K562 (cell line): ENCODE data around the gene ERBB4. TPM values are rescaled to one million over a fixed set of nuclear protein-coding genes. Genes with fewer than 3 reads are reported as not detected.
"Not testable (repeated sequence)": the region's sequence is repeated elsewhere in the genome, so short reads cannot be mapped to it uniquely, and the experiment has no call there.

Experiments
- ATAC-seq: fragments of 200-7000 bp; cut with Tn5 transposase; 3 replicates; pipeline ENCODE4 v1.9.1; 2020; ENCODE audit warnings: moderate library complexity
- BruUV-seq: library from RNA; stranded (reverse); fragments of 400-500 nt; replicated peaks from 2 replicates; lab custom pipeline; 2021; lab: Mats Ljungman, UMichigan
- CTCF ChIA-PET: fragments of 300-600 bp; formaldehyde crosslinking; extraction: SDS; loops from one replicate; lab custom pipeline; 2021; ENCODE audit warnings: low intra/inter-chr PET ratio; lab: Yijun Ruan, JAX
- POLR2A ChIA-PET: fragments of 300-600, 350-650 bp; sonication (Branson Sonifier 250); formaldehyde crosslinking; extraction: SDS; loops from one replicate; lab custom pipeline; 2021; ENCODE audit warnings: antibody characterized with exemption, inconsistent platforms; lab: Yijun Ruan, JAX
- DNase-seq, 4 experiments: peaks; one replicate each; pipeline versions ENCODE4 v3.0.0 to v3.0.0-alpha.2; 2011 to 2018; ENCODE audit warnings: low spot score in 3 of 4, mixed read lengths in 3 of 4; ENCODE audit errors: extremely low read depth in 1 of 4
- FAIRE-seq: peaks from 2 replicates; lab custom pipeline; 2011; peaks lifted over from hg19 to GRCh38; lab: Jason Lieb, UNC
- H2AFZ ChIP-seq: 2 replicates; pipeline ENCODE4 v1.6.0; 2011; ENCODE audit warnings: low read depth, low read length, control low read depth, inconsistent platforms
- H3K27ac ChIP-seq: fragments of 200-600 bp; 3 replicates; pipeline ENCODE4 v1.8.0; 2011; ENCODE audit warnings: low read depth, mild to moderate bottlenecking, control low read depth, inconsistent platforms, low read length, moderate library complexity, mixed read lengths; ENCODE audit errors: extremely low read depth
- H3K27me3 ChIP-seq, 2 experiments: fragments of 300-600 bp in 1 of 2; 2 replicates in 1 of 2; 3 replicates in 1 of 2; pipeline versions ENCODE4 v1.6.0 to v1.8.0; 2011; ENCODE audit warnings: inconsistent platforms in 2 of 2, low read length in 2 of 2, mild to moderate bottlenecking in 1 of 2, mixed read lengths in 1 of 2, moderate library complexity in 1 of 2; ENCODE audit not compliant: control insufficient read depth in 2 of 2, insufficient read depth in 2 of 2
- H3K36me3 ChIP-seq: fragments of 300-600 bp; 3 replicates; pipeline ENCODE4 v1.8.0; 2011; ENCODE audit warnings: mild to moderate bottlenecking, low read length, inconsistent platforms; ENCODE audit not compliant: control insufficient read depth, insufficient read depth
- H3K4me1 ChIP-seq, 2 experiments: fragments of 200-600 bp in 1 of 2; replicated peaks in 1 of 2; 2 replicates in 1 of 2; 3 replicates in 1 of 2; pipeline versions ENCODE4 v1.5.1 to v1.8.0; 2011; ENCODE audit warnings: inconsistent platforms in 2 of 2, low read length in 2 of 2, mild to moderate bottlenecking in 1 of 2, mixed read lengths in 1 of 2, moderate library complexity in 1 of 2; ENCODE audit not compliant: control insufficient read depth in 2 of 2, insufficient read depth in 2 of 2
- H3K4me2 ChIP-seq: 2 replicates; pipeline ENCODE4 v1.6.1; 2011; ENCODE audit warnings: low read length, control low read depth, inconsistent platforms, mixed read lengths; ENCODE audit not compliant: insufficient read depth
- H3K4me3 ChIP-seq: fragments of 200-600 bp; sonication (generic), shearing (Covaris generic); 2 replicates; pipeline ENCODE4 v1.5.1; 2016; ENCODE audit warnings: control low read depth, inconsistent platforms
- H3K79me2 ChIP-seq: fragments of 200-600 bp; 3 replicates; pipeline ENCODE4 v1.8.0; 2011; ENCODE audit warnings: low read length, inconsistent platforms; ENCODE audit not compliant: control insufficient read depth, insufficient read depth
- H3K9ac ChIP-seq, 2 experiments: 2 replicates each; pipeline versions ENCODE4 v1.6.0 to v1.6.1; 2011; ENCODE audit warnings: low read depth in 2 of 2, low read length in 2 of 2, control low read depth in 1 of 2, inconsistent platforms in 1 of 2, mild to moderate bottlenecking in 1 of 2, mixed read lengths in 1 of 2; ENCODE audit not compliant: insufficient read depth in 1 of 2
- H3K9me1 ChIP-seq: one replicate; pipeline ENCODE4 v1.6.0; 2011; ENCODE audit warnings: inconsistent platforms, mild to moderate bottlenecking, low read length, moderate library complexity; ENCODE audit not compliant: control insufficient read depth, insufficient read depth
- H3K9me3 ChIP-seq: replicated peaks from 2 replicates; pipeline ENCODE4 v1.5.1; 2011; ENCODE audit warnings: low read depth, low read length, inconsistent platforms; ENCODE audit not compliant: control insufficient read depth, insufficient read depth
- H4K20me1 ChIP-seq: replicated peaks from 2 replicates; pipeline ENCODE4 v1.6.1; 2011; ENCODE audit warnings: low read length, inconsistent platforms, mixed read lengths; ENCODE audit not compliant: control insufficient read depth, insufficient read depth
- ATF7 ChIP-seq: fragments of 450-650 bp; IDR thresholded peaks from 2 replicates; pipeline ENCODE4 v1.7.1; 2014; ENCODE audit warnings: mild to moderate bottlenecking, moderate library complexity
- CBX3 ChIP-seq, 2 experiments: IDR thresholded peaks; 1 replicate in 1 of 2; 2 replicates in 1 of 2; pipeline ENCODE4 v1.6.1; 2012; ENCODE audit warnings: inconsistent platforms in 2 of 2, low read length in 2 of 2, borderline replicate concordance in 1 of 2, control low read depth in 1 of 2
- EP300 ChIP-seq: IDR thresholded peaks from 2 replicates; pipeline ENCODE4 v1.6.1; 2012; ENCODE audit warnings: low read length, improper control_type of control experiment
- MCM7 ChIP-seq, 2 experiments: fragments of 450-650 bp; IDR thresholded peaks; 2 replicates each; pipeline ENCODE4 v1.6.1; 2016 to 2018
- MTA2 ChIP-seq: fragments of 450-650 bp; IDR thresholded peaks from 2 replicates; pipeline ENCODE4 v1.6.1; 2016; ENCODE audit warnings: low read depth
- NFE2 ChIP-seq: IDR thresholded peaks from 2 replicates; pipeline ENCODE4 v1.6.1; 2014; ENCODE audit warnings: antibody characterized with exemption, low read depth
- PHF20 ChIP-seq: fragments of 450-650 bp; IDR thresholded peaks from 2 replicates; pipeline ENCODE4 v1.6.1; 2018; ENCODE audit not compliant: partially characterized antibody
- RBM14 ChIP-seq: fragments of 200-400 bp; formaldehyde crosslinking; IDR thresholded peaks from 2 replicates; pipeline ENCODE4 v1.6.1; 2018; ENCODE audit warnings: low read depth, mild to moderate bottlenecking, low read length, moderate library complexity, borderline replicate concordance; ENCODE audit not compliant: insufficient read depth
- ZNF766 ChIP-seq: fragments of 200-800 bp; sonication (Bioruptor generic); conservative IDR thresholded peaks from 2 replicates; pipeline ENCODE4 v1.6.1; 2016; ENCODE audit warnings: missing genetic modification characterization, missing compliant biosample characterization
- ZNF77 ChIP-seq: fragments of 250-450 bp; sonication (Bioruptor Pico); IDR thresholded peaks from 2 replicates; pipeline ENCODE4 v1.5.0; 2020
- WGBS: fragments of 100-300 bp; shearing (Covaris generic); methylation state at CpG from one replicate; pipeline ENCODE4 v1.1.6; 2016; ENCODE audit warnings: low coverage, mixed read lengths; ENCODE audit not compliant: insufficient coverage; ENCODE audit errors: missing lambda C conversion rate; 5-methylcytosine and 5-hydroxymethylcytosine counted together
- in situ Hi-C: fragments of 300-500 bp; cut with MboI; formaldehyde crosslinking; loops from 4 replicates; pipeline ENCODE4 v1.15.0; 2018; ENCODE audit warnings: inconsistent platforms, mixed read lengths
- intact Hi-C: fragments of 100-400 bp; cut with micrococcal nuclease; formaldehyde crosslinking; loops from 2 replicates; pipeline ENCODE4 v1.14.2; 2022
- polyA plus RNA-seq, 8 experiments: library from polyadenylated mRNA; depleted of rRNA in 4 of 8; stranded (reverse) in 5 of 8; unstranded in 3 of 8; fragments of >200 nt; fragmentation: Nextera tagmentation in 2 of 8; fragmentation: Illumina TruSeq in 1 of 8; extraction: Ambion mirVana in 2 of 8; extraction: Trizol in 1 of 8; gene quantifications; 2 replicates each; pipeline versions ENCODE4 v1.2.1 to v1.2.3, GENCODE V29; 2011 to 2014; ENCODE audit warnings: inconsistent platforms in 1 of 8, missing spikeins in 1 of 8
- total RNA-seq, 7 experiments: library from RNA; depleted of rRNA in 6 of 7; stranded (reverse); fragments of >200 nt in 6 of 7; fragmentation: Illumina TruSeq in 2 of 7; extraction: Trizol in 2 of 7; gene quantifications; 2 replicates each; pipeline versions ENCODE4 v1.2.1 to v1.2.3, GENCODE V29; 2011 to 2021; ENCODE audit warnings: low replicate concordance in 1 of 7
- TF ChIP-seq, protein P1 (sequence below): fragments of 450-650 bp; formaldehyde crosslinking; IDR thresholded peaks from 2 replicates; pipeline ENCODE4 v1.4.0; 2020; ENCODE audit warnings: mild to moderate bottlenecking
- TF ChIP-seq, protein P2 (sequence below): fragments of 450-650 bp; conservative IDR thresholded peaks from 2 replicates; pipeline ENCODE4 v1.6.1; 2016; ENCODE audit warnings: missing genetic modification characterization, low read depth, mild to moderate bottlenecking, control low read depth, missing compliant biosample characterization

The ERBB4 gene
- total and polyA plus RNA-seq, 9 of the 15 experiments (the other 6 are each of a cell fraction or from before 2014, with no cell fraction given) = not detected

DNA sequence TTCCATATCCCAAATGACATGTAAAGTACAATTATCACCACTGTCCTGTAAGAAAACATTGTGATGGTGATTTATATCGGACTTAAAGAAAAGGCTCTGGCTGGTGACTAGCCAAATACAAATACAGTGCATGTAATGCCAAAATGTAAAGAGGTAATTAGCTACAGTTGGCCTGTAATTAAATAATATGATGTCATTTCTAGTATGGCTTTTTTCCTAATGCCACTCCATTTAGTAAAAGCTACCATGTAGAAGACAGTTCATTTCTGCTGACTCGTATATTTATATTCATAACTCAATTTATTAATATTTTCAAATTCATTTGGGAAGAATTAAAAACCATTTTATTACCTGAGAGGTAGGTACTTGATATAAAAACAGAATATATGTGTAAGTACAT is 815.7 kb downstream of the ERBB4 start:
- in situ Hi-C loops = no loop called here
- H3K4me1 ChIP-seq = no peaks in the 10 kb centered on the region
- H3K27me3 ChIP-seq = no peaks in the 10 kb centered on the region
- intact Hi-C loops = no loop called here
- H3K79me2 ChIP-seq = no peaks in the 10 kb centered on the region
- no TSS peak for BruUV-seq
- POLR2A ChIA-PET = no interaction called here
- no peaks in the 10 kb centered on the region for H3K9me3 ChIP-seq
- H3K9ac ChIP-seq = no peak overlapping the region
- H3K27ac ChIP-seq = no peak overlapping the region
- H3K9me1 ChIP-seq = no peaks in the 10 kb centered on the region
- no peak overlapping the region for H3K4me3 ChIP-seq
- no peak overlapping the region for H3K4me2 ChIP-seq
- FAIRE-seq (no peak), ATAC-seq (no peak), DNase-seq (no peak)
- no peaks in the 10 kb centered on the region for H4K20me1 ChIP-seq
- TF ChIP-seq ZNF766 (no peak), MCM7 (IDR thresholded peaks at IDR 0.05) (no peak), EP300 (no peak), MTA2 (no peak), RBM14 (no peak), ZNF77 (CRISPR knock-in tag) (no peak), CBX3 (IDR thresholded peaks at IDR 0.05; ENCODE audit: borderline replicate concordance in 1 of 2, low read length in 2 of 2) (no peak), ATF7 (no peak), PHF20 (no peak), NFE2 (no peak)
- TF ChIP-seq, protein P1, sequence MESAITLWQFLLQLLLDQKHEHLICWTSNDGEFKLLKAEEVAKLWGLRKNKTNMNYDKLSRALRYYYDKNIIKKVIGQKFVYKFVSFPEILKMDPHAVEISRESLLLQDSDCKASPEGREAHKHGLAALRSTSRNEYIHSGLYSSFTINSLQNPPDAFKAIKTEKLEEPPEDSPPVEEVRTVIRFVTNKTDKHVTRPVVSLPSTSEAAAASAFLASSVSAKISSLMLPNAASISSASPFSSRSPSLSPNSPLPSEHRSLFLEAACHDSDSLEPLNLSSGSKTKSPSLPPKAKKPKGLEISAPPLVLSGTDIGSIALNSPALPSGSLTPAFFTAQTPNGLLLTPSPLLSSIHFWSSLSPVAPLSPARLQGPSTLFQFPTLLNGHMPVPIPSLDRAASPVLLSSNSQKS (CRISPR knock-in tag) = no peak
- TF ChIP-seq, protein P2, sequence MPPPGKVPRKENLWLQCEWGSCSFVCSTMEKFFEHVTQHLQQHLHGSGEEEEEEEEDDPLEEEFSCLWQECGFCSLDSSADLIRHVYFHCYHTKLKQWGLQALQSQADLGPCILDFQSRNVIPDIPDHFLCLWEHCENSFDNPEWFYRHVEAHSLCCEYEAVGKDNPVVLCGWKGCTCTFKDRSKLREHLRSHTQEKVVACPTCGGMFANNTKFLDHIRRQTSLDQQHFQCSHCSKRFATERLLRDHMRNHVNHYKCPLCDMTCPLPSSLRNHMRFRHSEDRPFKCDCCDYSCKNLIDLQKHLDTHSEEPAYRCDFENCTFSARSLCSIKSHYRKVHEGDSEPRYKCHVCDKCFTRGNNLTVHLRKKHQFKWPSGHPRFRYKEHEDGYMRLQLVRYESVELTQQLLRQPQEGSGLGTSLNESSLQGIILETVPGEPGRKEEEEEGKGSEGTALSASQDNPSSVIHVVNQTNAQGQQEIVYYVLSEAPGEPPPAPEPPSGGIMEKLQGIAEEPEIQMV = no peak
- CTCF ChIA-PET = no interaction called here
- 0% methylated on average over 2 of the region's 2 CpGs for WGBS
- no peak overlapping the region for H2AFZ ChIP-seq
- H3K36me3 ChIP-seq = no peaks in the 10 kb centered on the region

- H2AFZ ChIP-seq, H4K20me1 ChIP-seq, in situ Hi-C loops, H3K4me3 ChIP-seq, H3K27me3 ChIP-seq, H3K27ac ChIP-seq, ATAC-seq, BruUV-seq, H3K36me3 ChIP-seq, intact Hi-C loops, H3K9me3 ChIP-seq, FAIRE-seq, CTCF ChIA-PET, DNase-seq, H3K4me2 ChIP-seq, POLR2A ChIA-PET, H3K79me2 ChIP-seq, H3K9ac ChIP-seq, H3K9me1 ChIP-seq, H3K4me1 ChIP-seq: not testable (repeated sequence)
- WGBS = 0% methylated on average over 9 of the region's 9 CpGs
Measured at GRCh38 chr2:211721874-211722273, 816.7 kb downstream of the ERBB4 start.
